Heart left ventricle (tissue), 13 donors: Measurements from ENCODE around the gene CRADD.

Source experiments
- CTCF ChIP-seq, 12 donors: fragments of 200-600 bp; sonication (generic) in 4 of 12; IDR thresholded peaks; one replicate each; pipeline versions ENCODE4 v1.5.0 to v1.8.0; 2018 to 2022; ENCODE audit warnings: antibody characterized with exemption in 12 of 12, mild to moderate bottlenecking in 5 of 12
- POLR2A ChIP-seq, 2 donors: fragments of 450-650 bp; IDR thresholded peaks; one replicate each; pipeline ENCODE4 v1.6.1; 2017; ENCODE audit warnings: antibody characterized with exemption in 2 of 2, mild to moderate bottlenecking in 2 of 2, moderate library complexity in 2 of 2
- donor health status: ischemic (EF 13 %, LVEDD 7.1; RV severe dilation, severe dysfunction).
- donor health status: DM: no; HTN: yes; CAD: no.
- donor health status: DM: no; HTN: no; CAD: no.
- donor health status: ischemic (EF 25% LVEDD 6.9; RV normal size, moderate dysfunction).
- donor health status: ischemic (EF 25% LVEDD 5.7; RV mildly dilated, moderate dysfunction).
- donor health status: ischemic (EF 35%, LVEDD 5.7; RV mildly dilated, moderate dysfunction).
- donor health status: nonischemic (EF 11% LVEDD 7.7; RV severe dilation, severe dysfunction).
- donor health status: DM: yes; HTN: yes; CAD: no.
- donor health status: PGD.
- donor health status: ischemic (EF 29% LVEDD 5.4; RV normal size, mild dysfunction).
- donor health status: nonischemic (EF 23%, LVEDD 6.1; RV moderate dilation, normal function).

GRCh38 chr12:93796729-93797128 lies 119.6 kb downstream of the CRADD start:
- TF ChIP-seq CTCF (IDR thresholded peaks at IDR 0.05) (no peak), POLR2A (IDR thresholded peaks at IDR 0.05) (no peak)
